Sigmoid colon (tissue), 7 donors: ENCODE data around the gene ENTPD2. TPM values are rescaled to one million over a fixed set of nuclear protein-coding genes. Genes with fewer than 3 reads are reported as not detected.

Experiments used
- DNase-seq: peaks from one replicate; pipeline ENCODE4 v3.0.0-alpha.2; 2019
- H3K27ac ChIP-seq, 4 donors: fragments of 200-600 bp; sonication (generic); one replicate each; pipeline ENCODE4 v1.5.1; 2016 to 2019; ENCODE audit warnings: mild to moderate bottlenecking in 1 of 4
- H3K27me3 ChIP-seq, 3 donors: fragments of 200-600 bp; sonication (generic); one replicate each; pipeline ENCODE4 v1.5.1; 2019; ENCODE audit warnings: mild to moderate bottlenecking in 1 of 3
- H3K36me3 ChIP-seq, 4 donors: fragments of 200-600 bp; sonication (generic); one replicate each; pipeline ENCODE4 v1.5.1; 2016 to 2019
- H3K4me1 ChIP-seq, 4 donors: fragments of 200-600 bp; sonication (generic); one replicate each; pipeline ENCODE4 v1.5.1; 2017 to 2019
- H3K4me3 ChIP-seq, 4 donors: fragments of 200-600 bp; sonication (generic); one replicate each; pipeline ENCODE4 v1.5.1; 2017 to 2019; ENCODE audit warnings: mild to moderate bottlenecking in 2 of 4, moderate library complexity in 1 of 4
- H3K9me3 ChIP-seq, 4 donors: fragments of 200-600 bp in 3 of 4; sonication (generic) in 3 of 4; one replicate each; pipeline versions ENCODE4 v1.5.1 to v1.6.1; 2013 to 2019
- EP300 ChIP-seq, 4 donors: sonication (generic); formaldehyde crosslinking; IDR thresholded peaks; one replicate each; pipeline ENCODE4 v1.6.1; 2017; ENCODE audit warnings: antibody characterized with exemption in 4 of 4
- POLR2A ChIP-seq, 2 donors: fragments of 450-650 bp; IDR thresholded peaks; one replicate each; pipeline ENCODE4 v1.6.1; 2016; ENCODE audit warnings: antibody characterized with exemption in 2 of 2, mild to moderate bottlenecking in 2 of 2, moderate library complexity in 2 of 2
- POLR2AphosphoS5 ChIP-seq, 4 donors: sonication (generic); formaldehyde crosslinking; IDR thresholded peaks; one replicate each; pipeline ENCODE4 v1.6.1; 2017; ENCODE audit warnings: antibody characterized with exemption in 4 of 4
- WGBS, 2 donors: extraction: QIAGEN DNeasy Blood & Tissue Kit; methylation state at CpG; one replicate each; pipeline ENCODE4 v1.1.7; 2013; 5-methylcytosine and 5-hydroxymethylcytosine counted together
- intact Hi-C: fragments of 100-400 bp; cut with DNase I; formaldehyde crosslinking; loops from one replicate; pipeline ENCODE4 v1.15.1; 2023
- polyA plus RNA-seq, 3 donors: library from polyadenylated mRNA; stranded (reverse); fragments of 200-250 nt; gene quantifications; one replicate each; pipeline ENCODE4 v1.2.3, GENCODE V29; 2013
- total RNA-seq, 4 donors: library from RNA; depleted of rRNA; stranded (reverse); fragments of >200 nt; gene quantifications; one replicate each; pipeline ENCODE4 v1.1.0, GENCODE V29; 2016
- TF ChIP-seq, protein P1 (sequence below), 4 experiments: fragments of 450-650 bp in 3 of 4; fragments of 200-600 bp in 1 of 4; IDR thresholded peaks; one replicate each; pipeline ENCODE4 v1.5.1; 2016 to 2019; ENCODE audit warnings: antibody characterized with exemption in 4 of 4, mild to moderate bottlenecking in 3 of 4, moderate library complexity in 2 of 4
- donor health status: healthy with polysubstance abuse.
- donor health status: Bipolar disorder and iron deficiency.
- donor health status: healthy.

Gene ENTPD2
- total and polyA plus RNA-seq, 7 donors: 0.92 to 6.4 (median 2.2) TPM; not detected in 1

GRCh38 chr9:137096785-137097546, 43.1 kb upstream of the ENTPD2 start:
- no peak for DNase-seq

DNA sequence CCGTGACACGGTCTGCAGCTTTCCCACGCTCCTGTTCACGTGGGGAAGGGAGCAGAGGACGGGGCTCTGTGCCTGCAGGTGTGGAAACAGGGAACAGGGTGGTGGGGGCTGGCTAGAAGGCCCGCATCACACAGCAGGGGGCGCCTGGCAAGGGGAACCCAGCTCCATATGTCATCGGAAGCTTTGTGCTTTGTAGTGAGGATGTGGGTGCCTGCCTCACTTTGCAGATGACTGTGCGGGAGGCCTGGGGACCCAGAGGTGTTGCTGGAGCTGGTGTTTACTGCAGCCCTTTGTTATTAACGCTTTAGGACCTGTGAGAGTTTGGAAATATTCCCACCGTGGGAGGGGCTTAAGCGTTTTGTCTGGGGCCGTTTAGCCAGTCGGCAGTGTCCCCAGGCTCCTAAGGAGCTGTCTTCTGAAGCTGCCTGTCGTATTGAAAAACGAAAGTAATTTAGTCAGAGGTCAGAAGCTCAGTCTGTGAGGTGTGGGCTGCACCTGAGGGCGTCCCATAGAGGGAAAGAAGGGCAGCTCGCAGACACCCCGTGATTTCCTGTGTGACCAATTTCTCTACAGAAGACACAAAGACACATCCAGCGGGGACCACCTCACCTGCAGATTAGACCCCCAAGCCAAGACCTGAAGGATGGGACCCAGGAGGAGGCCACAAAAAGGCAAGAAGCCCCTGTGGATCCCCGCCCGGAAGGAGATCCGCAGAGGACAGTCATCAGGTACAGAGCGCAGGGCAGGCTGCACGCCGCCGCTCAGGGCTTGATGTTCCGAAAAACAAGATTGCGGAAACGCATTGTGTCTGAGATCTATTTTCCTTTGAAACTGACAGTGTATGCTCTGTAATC, 42.0 kb upstream of the ENTPD2 start:
- WGBS, 2 donors: 69 to 77% methylated on average over 30 of the region's 30 CpGs
- Histone ChIP-seq H3K27me3 (no peaks in the 10 kb centered on the region), H3K27ac (no peak overlapping the region), H3K4me3 (no peak overlapping the region), H3K36me3 (peaks cover 19 to 83% (median 30%) of the 10 kb centered on the region in 4 donors), H3K4me1 (no peaks in the 10 kb centered on the region), H3K9me3 (no peaks in the 10 kb centered on the region)
- no peak for DNase-seq
- no peak for TF ChIP-seq EP300 (IDR thresholded peaks at IDR 0.05)
- no peak for TF ChIP-seq POLR2A (IDR thresholded peaks at IDR 0.05)
- TF ChIP-seq POLR2AphosphoS5 (IDR thresholded peaks at IDR 0.05): no peak
- TF ChIP-seq, protein P1, sequence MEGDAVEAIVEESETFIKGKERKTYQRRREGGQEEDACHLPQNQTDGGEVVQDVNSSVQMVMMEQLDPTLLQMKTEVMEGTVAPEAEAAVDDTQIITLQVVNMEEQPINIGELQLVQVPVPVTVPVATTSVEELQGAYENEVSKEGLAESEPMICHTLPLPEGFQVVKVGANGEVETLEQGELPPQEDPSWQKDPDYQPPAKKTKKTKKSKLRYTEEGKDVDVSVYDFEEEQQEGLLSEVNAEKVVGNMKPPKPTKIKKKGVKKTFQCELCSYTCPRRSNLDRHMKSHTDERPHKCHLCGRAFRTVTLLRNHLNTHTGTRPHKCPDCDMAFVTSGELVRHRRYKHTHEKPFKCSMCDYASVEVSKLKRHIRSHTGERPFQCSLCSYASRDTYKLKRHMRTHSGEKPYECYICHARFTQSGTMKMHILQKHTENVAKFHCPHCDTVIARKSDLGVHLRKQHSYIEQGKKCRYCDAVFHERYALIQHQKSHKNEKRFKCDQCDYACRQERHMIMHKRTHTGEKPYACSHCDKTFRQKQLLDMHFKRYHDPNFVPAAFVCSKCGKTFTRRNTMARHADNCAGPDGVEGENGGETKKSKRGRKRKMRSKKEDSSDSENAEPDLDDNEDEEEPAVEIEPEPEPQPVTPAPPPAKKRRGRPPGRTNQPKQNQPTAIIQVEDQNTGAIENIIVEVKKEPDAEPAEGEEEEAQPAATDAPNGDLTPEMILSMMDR (IDR thresholded peaks at IDR 0.05): no peak
- intact Hi-C loops: no loop called here

More at GRCh38 chr9:137096785-137097546, 43.1 kb upstream of the ENTPD2 start:
- TF ChIP-seq, protein P1 (IDR thresholded peaks at IDR 0.05): no peak
- no peak for TF ChIP-seq EP300 (IDR thresholded peaks at IDR 0.05)
- no peak for TF ChIP-seq POLR2A (IDR thresholded peaks at IDR 0.05)
- TF ChIP-seq POLR2AphosphoS5 (IDR thresholded peaks at IDR 0.05): no peak
- 94 to 96% methylated on average over 31 of the region's 31 CpGs for WGBS, 2 donors
- no peak overlapping the region for H3K27ac ChIP-seq
- no peak overlapping the region for H3K4me3 ChIP-seq
- H3K36me3 ChIP-seq: peaks cover 19 to 86% (median 40%) of the 10 kb centered on the region in 4 donors
- no peaks in the 10 kb centered on the region for H3K9me3 ChIP-seq
- no peaks in the 10 kb centered on the region for H3K27me3 ChIP-seq
- no peaks in the 10 kb centered on the region for H3K4me1 ChIP-seq
- intact Hi-C loops: no loop called here

DNA sequence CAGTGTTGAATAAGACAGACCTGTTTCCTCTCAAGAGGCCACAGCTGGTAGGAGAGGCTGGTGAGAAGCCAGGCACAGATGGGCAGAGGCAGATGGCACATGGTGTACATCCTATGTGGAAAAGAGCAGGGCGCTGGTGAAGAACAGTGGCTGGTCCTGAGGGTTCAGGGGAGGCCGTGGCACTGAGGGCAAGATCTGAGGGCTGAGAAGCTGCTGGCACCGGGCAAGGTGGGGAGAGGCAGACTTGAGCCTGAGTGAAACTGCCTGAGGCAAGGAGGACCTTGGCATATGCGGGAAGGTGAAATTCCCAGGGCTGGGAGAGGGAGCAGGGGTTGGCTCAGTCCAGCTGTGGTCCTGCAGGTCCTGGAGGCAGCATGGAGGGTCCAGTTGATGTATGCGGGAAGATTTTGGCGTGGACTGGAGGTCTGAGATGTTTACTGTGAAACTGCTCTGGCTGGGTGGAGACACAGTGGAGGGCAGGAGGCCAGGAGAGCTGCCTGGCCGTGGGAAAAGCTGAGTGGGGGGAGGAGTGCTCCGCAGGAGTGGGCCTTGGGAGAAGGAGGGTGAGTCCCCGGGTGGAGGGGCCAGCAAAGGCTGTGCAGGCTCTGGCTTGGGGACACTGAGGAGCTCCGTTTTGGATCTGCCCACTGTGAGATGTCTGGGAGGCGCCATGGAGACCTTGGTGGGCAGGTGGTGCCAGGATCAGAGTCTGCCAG, 35.5 kb upstream of the ENTPD2 start:
- intact Hi-C loops: no loop called here
- 86 to 87% methylated on average over 11 of the region's 11 CpGs for WGBS, 2 donors
- DNase-seq: no peak
- H3K4me3 ChIP-seq: no peak overlapping the region
- no peak overlapping the region for H3K27ac ChIP-seq
- H3K4me1 ChIP-seq: peaks cover 0 to 35% (median 24%) of the 10 kb centered on the region in 4 donors
- H3K9me3 ChIP-seq: no peaks in the 10 kb centered on the region
- no peaks in the 10 kb centered on the region for H3K27me3 ChIP-seq
- H3K36me3 ChIP-seq: peaks cover 0 to 37% (median 0%) of the 10 kb centered on the region in 4 donors
- TF ChIP-seq POLR2A (IDR thresholded peaks at IDR 0.05) (no peak), EP300 (IDR thresholded peaks at IDR 0.05) (no peak)

DNA sequence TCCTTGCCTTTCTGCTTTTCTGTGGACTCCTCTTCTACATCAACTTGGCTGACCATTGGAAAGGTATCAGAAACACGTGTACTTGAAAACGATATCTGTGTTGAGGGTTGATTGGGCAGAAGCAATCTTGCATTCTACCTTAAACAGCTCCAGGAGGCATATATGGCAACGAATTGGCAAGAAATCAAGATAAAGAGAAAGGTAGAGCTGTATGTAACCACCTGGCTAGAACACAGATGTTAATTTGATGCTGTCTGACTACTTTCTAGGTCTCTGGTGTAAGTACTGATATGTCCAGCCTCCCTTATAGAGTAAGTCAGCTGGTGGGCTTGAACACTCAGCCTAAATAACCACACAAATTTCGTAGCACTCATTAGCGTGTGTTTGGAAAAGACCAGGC, 34.3 kb upstream of the ENTPD2 start:
- H3K27me3 ChIP-seq: no peaks in the 10 kb centered on the region
- no peak for DNase-seq
- TF ChIP-seq POLR2AphosphoS5 (IDR thresholded peaks at IDR 0.05): no peak
- no peak for TF ChIP-seq EP300 (IDR thresholded peaks at IDR 0.05)
- TF ChIP-seq, protein P1 (IDR thresholded peaks at IDR 0.05): no peak
- TF ChIP-seq POLR2A (IDR thresholded peaks at IDR 0.05): no peak
- no peaks in the 10 kb centered on the region for H3K9me3 ChIP-seq
- no peak overlapping the region for H3K4me3 ChIP-seq
- peaks cover 0 to 28% (median 0%) of the 10 kb centered on the region in 4 donors for H3K36me3 ChIP-seq
- H3K4me1 ChIP-seq: peaks cover 0 to 40% (median 28%) of the 10 kb centered on the region in 4 donors
- no peak overlapping the region for H3K27ac ChIP-seq
- intact Hi-C loops: no loop called here
- 62 to 84% methylated on average over 5 of the region's 5 CpGs for WGBS, 2 donors
